Natural killer cell treated with Interleukin-12 subunit alpha and Interleukin-12 subunit beta and Interleukin-15 and Interleukin-18, amount 100 ng/mL, for 72 hours (primary cell): Measurements from ENCODE around the gene CHIT1. TPM values are rescaled to one million over a fixed set of nuclear protein-coding genes. Genes with fewer than 3 reads are reported as not detected.
A peak's percentile ranks its signal among the peaks of the same experiment; 100 is the strongest.

Experiments used
- ATAC-seq, 2 donors: fragments of 150-1000 bp; cut with Tn5 transposase in 1 of 2; sonication (Bioruptor Pico), chemical (Tn5 transposase) in 1 of 2; 2 replicates each; pipeline ENCODE4 v1.10.0; 2021
- DNase-seq: peaks from one replicate; pipeline ENCODE4 v3.0.0; 2022; ENCODE audit warnings: low spot score
- H3K27ac Mint-ChIP-seq, 2 donors: 1 replicate in 1 of 2; 2 replicates in 1 of 2; pipeline ENCODE4 v1.8.0; 2022; ENCODE audit warnings: mixed read lengths in 2 of 2, mild to moderate bottlenecking in 1 of 2, moderate library complexity in 1 of 2
- H3K27me3 Mint-ChIP-seq, 2 donors: 1 replicate in 1 of 2; 2 replicates in 1 of 2; pipeline ENCODE4 v1.8.0; 2022; ENCODE audit warnings: mixed read lengths in 2 of 2
- H3K36me3 Mint-ChIP-seq: one replicate; pipeline ENCODE4 v1.8.0; 2022; ENCODE audit warnings: mixed read lengths
- H3K4me1 Mint-ChIP-seq, 2 donors: 1 replicate in 1 of 2; 2 replicates in 1 of 2; pipeline ENCODE4 v1.8.0; 2022; ENCODE audit warnings: low read depth in 2 of 2, mixed read lengths in 2 of 2, mild to moderate bottlenecking in 1 of 2
- H3K4me3 Mint-ChIP-seq: one replicate; pipeline ENCODE4 v1.8.0; 2022; ENCODE audit warnings: mixed read lengths
- H3K9me3 Mint-ChIP-seq: 2 replicates; pipeline ENCODE4 v1.8.0; 2022; ENCODE audit warnings: mixed read lengths
- total RNA-seq, 2 donors: library from RNA; stranded (reverse); gene quantifications; one replicate each; pipeline ENCODE4 v1.2.3, GENCODE V29; 2022

The CHIT1 gene
- total RNA-seq, 2 donors from 2014 or later = 0.36 to 3.8 TPM

DNA sequence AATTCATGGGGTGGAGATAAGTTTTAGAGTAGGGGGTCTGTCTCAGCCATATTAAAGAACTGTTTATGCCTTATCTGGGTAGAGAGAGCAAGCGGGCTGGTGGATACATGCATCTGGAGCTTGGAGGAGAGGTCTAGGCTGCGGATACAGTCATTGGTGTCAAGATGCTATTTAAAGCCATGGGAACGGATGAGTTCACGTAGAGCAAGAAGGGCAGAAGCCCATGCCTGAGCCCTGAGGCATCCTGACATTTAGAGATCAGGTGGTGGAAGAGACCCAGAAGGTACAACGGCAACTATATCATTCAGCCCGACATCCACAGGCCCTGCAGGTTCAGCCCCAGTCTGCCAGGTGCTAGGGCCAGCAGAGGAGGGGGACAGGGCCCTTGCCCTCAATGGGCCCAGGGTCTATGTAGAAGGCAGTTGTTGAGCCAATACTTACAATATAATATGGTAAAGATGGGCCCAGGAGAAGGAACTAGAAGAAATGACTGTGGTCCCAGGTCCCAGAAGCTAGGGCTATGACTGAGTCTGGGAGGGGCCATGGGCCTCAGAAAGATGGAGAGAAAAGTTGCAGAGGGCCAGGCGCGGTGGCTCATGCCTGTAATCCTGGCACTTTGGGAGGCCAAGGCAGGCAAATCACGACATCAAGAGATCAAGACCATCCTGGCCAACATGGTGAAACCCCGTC, 27.8 kb downstream of the CHIT1 start:
- peaks cover 28 to 38% of the 10 kb centered on the region in 2 donors for H3K27me3 Mint-ChIP-seq
- H3K36me3 Mint-ChIP-seq = no peaks in the 10 kb centered on the region
- H3K4me3 Mint-ChIP-seq = no peak overlapping the region
- peaks cover 0 to 5% of the 10 kb centered on the region in 2 donors for H3K4me1 Mint-ChIP-seq
- H3K9me3 Mint-ChIP-seq = no peaks in the 10 kb centered on the region
- DNase-seq (no peak), ATAC-seq (no peak)
- no peak overlapping the region for H3K27ac Mint-ChIP-seq

DNA sequence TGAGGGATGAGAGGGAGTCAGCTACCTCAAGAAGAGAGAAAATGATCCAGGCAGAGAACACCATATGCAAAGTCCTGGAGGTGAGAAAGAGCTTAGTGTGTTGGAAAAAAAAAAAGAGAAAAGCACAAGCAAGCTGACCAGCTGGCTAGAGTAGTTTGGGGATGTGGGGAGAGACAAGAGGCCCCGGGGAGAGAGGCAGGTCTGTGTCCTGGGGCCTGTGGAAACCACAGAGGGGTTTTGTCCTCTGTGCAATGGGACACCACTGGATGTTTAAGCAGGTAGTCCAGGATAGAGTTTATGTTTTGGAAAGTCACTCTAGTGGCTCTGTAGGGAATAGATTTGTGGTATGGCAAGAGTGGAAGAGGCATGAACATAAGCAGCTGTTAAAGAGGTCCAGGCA, 28.6 kb downstream of the CHIT1 start:
- peaks cover 28 to 38% of the 10 kb centered on the region in 2 donors for H3K27me3 Mint-ChIP-seq
- DNase-seq = no peak
- no peaks in the 10 kb centered on the region for H3K36me3 Mint-ChIP-seq
- H3K4me3 Mint-ChIP-seq = no peak overlapping the region
- no peak overlapping the region for H3K27ac Mint-ChIP-seq
- no peaks in the 10 kb centered on the region for H3K9me3 Mint-ChIP-seq
- no peak for ATAC-seq
- H3K4me1 Mint-ChIP-seq = peaks cover 0 to 5% of the 10 kb centered on the region in 2 donors

DNA sequence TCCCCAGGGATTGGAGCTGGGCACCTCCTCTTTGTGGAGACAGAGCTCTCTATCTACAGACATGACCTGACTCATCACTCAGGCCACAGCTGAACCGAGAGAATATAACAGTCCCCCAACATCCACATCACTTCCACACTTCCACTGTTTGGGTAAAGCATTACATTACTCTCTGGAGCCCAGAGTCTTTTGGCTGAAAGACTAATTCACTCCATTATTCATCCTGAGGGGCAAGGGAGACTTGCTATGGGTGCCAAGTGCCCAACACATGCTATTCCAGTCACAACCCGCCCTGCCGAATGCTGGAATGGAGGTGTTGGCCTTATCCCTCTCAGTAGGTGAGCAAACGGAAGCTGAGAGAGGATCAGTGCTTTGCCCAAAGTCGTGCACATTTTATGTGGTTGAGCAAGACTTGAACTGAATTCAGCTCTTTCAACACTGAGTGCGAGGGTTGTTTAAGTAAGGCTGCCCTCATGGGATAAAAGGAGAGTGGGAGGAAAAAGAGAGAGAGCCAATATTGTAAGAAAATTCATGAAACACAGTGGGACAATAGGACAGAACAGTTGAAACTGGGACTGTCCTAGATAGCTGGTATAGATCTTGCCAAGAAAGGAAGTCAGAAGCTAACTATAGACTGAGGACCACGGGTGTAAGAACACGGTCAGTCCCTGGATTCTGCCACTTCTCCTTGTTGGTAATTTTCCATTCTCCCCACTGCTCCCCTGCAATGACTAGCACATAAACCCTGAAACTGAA, 29.5 kb downstream of the CHIT1 start:
- DNase-seq (no peak), ATAC-seq (no peak)
- Mint-ChIP-seq H3K27me3 (peaks cover 33 to 38% of the 10 kb centered on the region in 2 donors), H3K9me3 (no peaks in the 10 kb centered on the region), H3K27ac (no peak overlapping the region), H3K4me1 (peaks cover 0 to 5% of the 10 kb centered on the region in 2 donors), H3K36me3 (no peaks in the 10 kb centered on the region), H3K4me3 (no peak overlapping the region)

DNA sequence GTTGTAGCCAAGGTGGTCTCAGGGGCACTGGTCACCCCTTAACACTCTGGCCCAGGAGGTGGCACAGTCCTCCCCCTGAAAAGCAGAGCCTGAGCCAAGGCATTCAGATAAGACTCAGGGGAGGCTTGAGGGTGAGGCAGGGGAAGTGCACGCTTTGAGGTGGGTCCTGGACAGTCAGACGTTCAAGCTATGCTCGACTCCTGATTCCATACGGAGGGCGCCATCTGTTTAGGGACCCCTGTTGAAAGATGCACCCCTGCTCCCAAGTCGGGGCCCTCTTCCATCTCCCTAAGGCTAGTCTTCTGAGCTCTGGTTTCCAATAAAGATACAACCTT, 30.0 kb downstream of the CHIT1 start:
- Mint-ChIP-seq H3K9me3 (no peaks in the 10 kb centered on the region), H3K27ac (no peak overlapping the region), H3K27me3 (peaks cover 33 to 38% of the 10 kb centered on the region in 2 donors), H3K36me3 (no peaks in the 10 kb centered on the region), H3K4me3 (no peak overlapping the region), H3K4me1 (peaks cover 0 to 5% of the 10 kb centered on the region in 2 donors)
- ATAC-seq (no peak), DNase-seq (no peak)

DNA sequence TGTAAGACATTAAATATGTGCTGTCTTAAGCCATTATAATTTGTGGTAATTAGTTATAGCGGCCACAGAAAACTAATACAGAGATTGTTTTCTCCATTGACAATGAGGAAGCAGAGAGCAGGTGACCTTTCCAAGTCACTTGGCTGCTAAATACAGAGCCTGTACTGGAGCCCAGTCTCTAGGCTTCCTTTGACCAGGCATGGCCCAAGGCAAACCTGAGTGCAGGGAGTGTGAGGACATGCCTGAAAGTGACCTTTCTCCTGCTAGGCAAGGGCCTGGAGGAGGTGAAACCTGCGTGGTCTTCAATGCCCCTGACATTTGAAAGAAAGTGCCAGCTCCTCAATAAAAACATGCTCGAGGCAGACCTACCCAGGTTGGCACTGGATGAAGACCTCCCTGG, 30.5 kb downstream of the CHIT1 start:
- ATAC-seq (no peak), DNase-seq (no peak)
- Mint-ChIP-seq H3K4me3 (no peak overlapping the region), H3K27me3 (peaks cover 33 to 38% of the 10 kb centered on the region in 2 donors), H3K27ac (no peak overlapping the region), H3K36me3 (no peaks in the 10 kb centered on the region), H3K9me3 (no peaks in the 10 kb centered on the region), H3K4me1 (peaks cover 0 to 5% of the 10 kb centered on the region in 2 donors)

DNA sequence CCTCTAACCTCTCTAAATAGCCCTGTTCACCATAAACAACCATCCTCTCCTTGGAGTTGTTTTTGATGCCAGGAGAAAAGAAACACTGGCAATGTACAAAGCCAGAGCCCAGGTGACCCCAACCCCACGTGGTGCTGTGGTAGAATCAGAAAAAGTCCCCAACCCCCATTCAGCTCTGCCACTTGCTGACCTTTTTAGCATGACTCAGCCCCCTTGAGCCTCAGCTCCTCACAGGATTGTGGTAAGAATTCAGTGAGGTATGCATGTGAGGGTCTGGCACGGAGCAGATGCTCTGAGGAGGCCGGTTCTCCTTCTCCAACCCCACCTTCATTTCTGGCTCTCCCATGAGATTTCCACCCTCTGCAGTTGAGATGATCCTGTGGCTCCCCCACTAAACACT, 31.8 kb downstream of the CHIT1 start:
- Mint-ChIP-seq H3K36me3 (no peaks in the 10 kb centered on the region), H3K4me1 (peaks cover 0 to 2% of the 10 kb centered on the region in 2 donors), H3K9me3 (no peaks in the 10 kb centered on the region), H3K27ac (no peak overlapping the region), H3K4me3 (no peak overlapping the region), H3K27me3 (peaks cover 26 to 30% of the 10 kb centered on the region in 2 donors)
- no peak for DNase-seq
- no peak for ATAC-seq

DNA sequence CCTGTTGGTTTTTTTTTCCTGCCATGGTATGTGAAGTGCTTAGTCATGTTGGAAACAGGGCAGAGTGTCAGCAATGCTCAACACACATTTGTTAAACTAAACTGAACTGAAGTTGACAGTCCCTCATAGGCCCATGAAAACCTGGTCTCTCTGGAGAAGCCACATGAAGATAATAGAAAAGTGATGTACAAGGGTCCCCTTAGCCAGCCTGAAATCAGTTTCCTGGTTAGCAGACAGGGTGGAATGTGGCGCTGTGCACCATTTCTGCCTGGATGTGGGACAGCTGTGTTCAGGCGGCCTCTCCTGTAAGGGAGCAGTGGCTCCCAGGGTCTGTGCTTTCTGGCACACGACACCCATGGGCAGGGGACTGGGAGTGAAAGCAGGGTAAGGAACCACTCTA, 33.1 kb downstream of the CHIT1 start:
- no peak overlapping the region for H3K4me3 Mint-ChIP-seq
- H3K9me3 Mint-ChIP-seq = no peaks in the 10 kb centered on the region
- ATAC-seq (peak in 1 of 2 donors; percentile 8), DNase-seq (no peak)
- no peaks in the 10 kb centered on the region for H3K36me3 Mint-ChIP-seq
- no peak overlapping the region for H3K27ac Mint-ChIP-seq
- H3K27me3 Mint-ChIP-seq = peaks cover 22 to 32% of the 10 kb centered on the region in 2 donors
- H3K4me1 Mint-ChIP-seq = no peaks in the 10 kb centered on the region

DNA sequence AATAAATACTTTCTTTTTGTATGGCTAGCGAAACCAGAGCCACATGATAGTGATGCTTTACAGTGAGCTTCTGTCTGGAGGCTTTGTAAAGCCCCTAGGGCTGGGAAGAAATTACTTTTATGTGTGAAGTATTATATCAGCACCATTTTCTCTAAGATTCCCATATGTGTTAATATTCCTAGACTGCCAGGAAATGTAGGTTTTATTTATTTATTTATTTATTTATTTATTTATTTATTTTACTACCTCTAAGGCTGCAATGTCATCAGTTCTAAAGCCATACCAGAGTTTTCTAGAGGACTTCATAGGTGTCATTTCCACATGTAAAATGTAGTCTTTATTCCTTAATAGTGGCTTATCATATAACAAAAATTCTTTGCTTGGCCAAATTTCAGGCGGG, 38.5 kb downstream of the CHIT1 start:
- Mint-ChIP-seq H3K27me3 (peaks cover 15 to 31% of the 10 kb centered on the region in 2 donors), H3K4me3 (no peak overlapping the region), H3K4me1 (no peaks in the 10 kb centered on the region), H3K9me3 (no peaks in the 10 kb centered on the region), H3K36me3 (no peaks in the 10 kb centered on the region), H3K27ac (no peak overlapping the region)
- ATAC-seq (no peak), DNase-seq (no peak)

DNA sequence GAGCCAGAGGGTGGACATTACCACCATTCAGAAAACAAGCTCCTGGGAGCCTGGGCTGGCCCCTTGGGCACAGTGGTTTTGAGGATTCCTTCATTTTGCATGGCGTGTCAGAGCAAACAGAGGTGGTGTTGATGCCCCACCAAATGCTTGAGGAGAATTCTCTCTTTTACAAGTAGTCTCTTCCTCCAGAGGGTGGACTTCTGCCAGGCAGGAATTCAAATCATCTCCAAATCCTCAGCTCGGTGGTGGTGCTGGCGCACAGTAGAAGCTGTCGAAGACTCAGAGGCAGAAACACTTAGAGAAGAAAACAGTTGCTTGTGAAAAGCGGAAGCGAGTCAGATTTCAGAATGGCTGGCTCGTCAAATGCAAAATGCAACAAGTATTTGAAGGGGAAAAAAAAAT, 39.5 kb downstream of the CHIT1 start:
- Mint-ChIP-seq H3K27ac (no peak overlapping the region), H3K4me3 (no peak overlapping the region), H3K4me1 (no peaks in the 10 kb centered on the region), H3K27me3 (peaks cover 10 to 31% of the 10 kb centered on the region in 2 donors), H3K9me3 (no peaks in the 10 kb centered on the region), H3K36me3 (no peaks in the 10 kb centered on the region)
- DNase-seq (no peak), ATAC-seq (no peak)

DNA sequence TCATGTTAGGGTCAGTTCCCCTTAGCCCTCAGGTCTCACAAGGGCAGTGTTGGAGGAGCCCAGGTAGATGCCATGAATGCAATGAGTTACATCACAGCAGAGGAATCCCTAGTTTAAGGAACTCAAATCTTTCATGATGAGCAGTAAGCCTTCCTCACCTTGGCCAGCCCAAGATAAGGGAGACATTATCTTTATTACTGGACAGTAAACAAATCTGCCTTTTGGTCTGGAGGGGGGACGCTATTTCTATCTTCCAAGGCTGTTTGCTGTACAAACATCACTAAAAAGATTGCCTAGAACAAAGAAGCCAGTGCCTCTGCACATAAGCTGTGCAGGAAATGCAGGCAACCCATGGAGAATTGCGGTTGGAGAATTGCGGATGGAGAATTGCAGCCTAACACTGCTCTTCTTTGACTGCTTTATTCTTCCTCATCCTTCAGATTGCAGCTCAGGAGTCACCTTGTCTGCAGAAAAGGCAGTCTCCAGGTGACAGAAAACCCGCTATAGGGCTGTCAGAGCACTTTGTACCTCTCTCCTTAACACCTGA, 40.7 kb downstream of the CHIT1 start:
- Mint-ChIP-seq H3K27me3 (peaks cover 10 to 31% of the 10 kb centered on the region in 2 donors), H3K27ac (no peak overlapping the region), H3K36me3 (no peaks in the 10 kb centered on the region), H3K4me3 (no peak overlapping the region), H3K9me3 (no peaks in the 10 kb centered on the region), H3K4me1 (no peaks in the 10 kb centered on the region)
- DNase-seq = no peak
- ATAC-seq = no peak

DNA sequence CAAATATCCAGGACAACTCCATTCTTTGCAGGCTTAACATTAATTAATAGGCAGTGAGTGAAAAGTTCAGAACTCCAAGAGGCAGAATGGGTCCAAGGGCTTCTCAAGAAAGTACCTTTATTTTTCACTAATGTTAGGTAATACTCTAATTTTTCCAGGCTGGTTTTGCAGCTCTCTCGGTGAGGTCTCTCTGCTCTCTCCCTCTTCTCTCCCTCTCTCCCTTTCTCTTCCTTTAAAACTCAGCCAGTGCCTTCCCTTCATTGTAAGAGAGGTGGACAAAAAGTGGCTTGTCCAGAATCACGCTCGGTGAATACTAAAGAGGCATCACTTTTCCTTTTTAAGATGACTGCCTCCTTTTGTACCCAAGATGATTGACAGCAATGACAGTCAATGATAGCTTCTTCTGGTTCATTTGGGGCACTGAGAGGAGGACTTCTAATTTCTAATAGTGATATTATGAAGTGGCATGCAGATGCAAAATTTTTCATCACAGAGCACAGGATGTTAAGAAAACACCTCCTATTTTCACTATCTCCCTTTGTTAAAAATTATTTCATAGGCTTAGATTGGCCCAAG, 41.7 kb downstream of the CHIT1 start:
- H3K27me3 Mint-ChIP-seq = peaks cover 10 to 31% of the 10 kb centered on the region in 2 donors
- DNase-seq (no peak), ATAC-seq (no peak)
- H3K36me3 Mint-ChIP-seq = no peaks in the 10 kb centered on the region
- H3K4me1 Mint-ChIP-seq = peaks cover 0 to 2% of the 10 kb centered on the region in 2 donors
- no peak overlapping the region for H3K4me3 Mint-ChIP-seq
- H3K9me3 Mint-ChIP-seq = no peaks in the 10 kb centered on the region
- no peak overlapping the region for H3K27ac Mint-ChIP-seq

DNA sequence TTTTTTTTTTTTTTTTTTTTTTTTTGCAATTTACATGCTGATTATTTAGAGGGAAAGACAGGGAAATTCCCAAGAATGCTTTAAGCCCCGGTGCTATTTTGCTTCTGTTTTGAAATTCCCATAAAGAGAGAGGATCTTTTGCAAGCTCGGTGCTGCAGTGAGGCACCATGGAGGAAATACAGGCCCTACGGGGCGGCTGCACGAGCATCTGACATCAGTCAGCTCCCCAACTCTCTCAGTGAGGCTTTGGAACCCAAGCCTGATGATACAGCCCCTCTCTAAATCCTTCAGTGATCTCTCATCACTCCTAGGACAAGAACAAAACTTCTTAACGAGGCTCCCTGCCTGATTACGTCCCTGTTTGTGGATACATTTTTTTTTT, 42.2 kb downstream of the CHIT1 start:
- ATAC-seq (no peak), DNase-seq (no peak)
- Mint-ChIP-seq H3K4me3 (no peak overlapping the region), H3K27me3 (peaks cover 10 to 31% of the 10 kb centered on the region in 2 donors), H3K36me3 (no peaks in the 10 kb centered on the region), H3K4me1 (peaks cover 0 to 2% of the 10 kb centered on the region in 2 donors), H3K9me3 (no peaks in the 10 kb centered on the region), H3K27ac (no peak overlapping the region)

DNA sequence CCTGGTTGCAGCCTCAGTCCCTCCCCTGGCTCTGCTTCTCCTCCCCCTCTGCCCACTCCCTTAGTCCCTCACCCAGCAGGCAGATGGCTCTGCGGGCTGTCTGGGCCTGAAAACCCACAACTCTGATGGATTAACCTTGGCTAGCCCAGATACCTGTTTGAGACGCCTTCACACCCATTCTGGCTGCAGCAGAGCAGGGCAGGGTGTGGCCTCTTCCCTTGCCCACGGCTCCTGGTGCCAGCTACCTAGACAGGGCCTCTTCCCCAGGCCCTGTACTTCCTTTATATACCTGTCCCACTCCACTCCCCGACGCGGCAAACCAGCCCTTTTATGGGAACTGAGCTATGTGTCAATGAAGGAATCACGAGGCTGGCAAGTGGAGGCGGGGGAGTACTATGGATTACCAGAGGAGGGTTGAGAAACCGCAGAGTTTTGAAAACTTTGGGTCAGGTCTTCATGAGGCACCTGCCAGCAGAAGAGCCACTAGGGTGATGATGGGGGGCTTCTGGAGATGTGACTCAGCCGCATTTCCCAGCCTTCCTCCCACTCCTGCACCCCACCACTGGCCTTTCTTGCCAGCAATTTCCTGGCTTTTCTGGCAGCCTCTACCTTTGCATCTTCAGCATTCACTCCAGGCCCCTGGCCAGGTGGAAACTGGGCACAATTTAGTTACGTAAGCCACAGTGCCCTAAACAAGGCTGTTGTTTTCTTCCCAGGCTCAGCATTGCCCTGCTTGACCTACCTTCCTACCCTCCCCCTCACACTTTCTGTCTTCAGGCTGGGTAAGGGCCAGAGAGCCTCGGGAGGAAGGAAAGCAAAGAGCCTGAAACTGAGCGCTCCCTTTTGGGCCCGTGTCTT, 42.8 kb downstream of the CHIT1 start, which contains the start of gene CHI3L1:
TSS of gene CHI3L1 (minus strand) at position 259 of the 858 bp plus-strand sequence. CDS start at position 178, 81 bp downstream.
- Mint-ChIP-seq H3K9me3 (no peaks in the 10 kb centered on the region), H3K27ac (no peak within 1 kb of the TSS)
- no peak for DNase-seq

More for the DNA sequence above, 42.8 kb downstream of the CHIT1 start, which contains the start of gene CHI3L1:
- H3K4me1 Mint-ChIP-seq = peaks cover 0 to 2% of the 10 kb centered on the region in 2 donors
- no peak within 1 kb of the TSS for H3K4me3 Mint-ChIP-seq
- H3K36me3 Mint-ChIP-seq = no peaks in the 10 kb centered on the region
- H3K27me3 Mint-ChIP-seq = peaks cover 10 to 29% of the 10 kb centered on the region in 2 donors
- no peak for ATAC-seq
